Measurements from ENCODE around the gene CYP21A2.
"Not testable (repeated sequence)": the region's sequence is repeated elsewhere in the genome, so short reads cannot be mapped to it uniquely, and the experiment has no call there.

Gene CYP21A2

GRCh38 chr6:32035283-32036013 is 2.8 kb upstream of the CYP21A2 start:
- DNase-seq (ENCODE audit: low spot score): not testable (repeated sequence)

DNA sequence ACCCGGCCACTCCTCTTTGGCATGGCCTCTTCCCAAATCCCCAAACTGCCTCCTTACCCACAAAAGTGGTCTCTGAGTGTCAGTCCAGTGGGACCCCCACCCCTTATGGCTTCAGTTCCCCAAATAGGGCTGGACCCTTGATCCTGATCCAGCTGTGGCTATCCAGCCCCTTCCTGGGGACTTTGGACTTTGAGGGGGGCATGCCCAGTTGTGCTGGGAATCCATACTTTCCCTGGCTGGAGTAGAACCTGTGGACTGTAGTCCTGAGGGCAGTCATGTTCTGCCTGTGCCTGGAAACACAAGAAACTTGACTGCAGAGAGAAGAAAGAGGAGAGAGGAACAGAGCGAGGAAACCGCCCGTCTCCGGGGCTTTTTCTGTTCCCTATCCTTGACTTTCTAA is 1.1 kb upstream of the CYP21A2 start:
- DNase-seq (ENCODE audit: low spot score): not testable (repeated sequence)

GRCh38 chr6:32038878-32039277 is 663 bp downstream of the CYP21A2 start:
- DNase-seq (ENCODE audit: low spot score): not testable (repeated sequence)

- DNase-seq (ENCODE audit: low spot score): not testable (repeated sequence)
Measured at GRCh38 chr6:32039321-32040274, 1.4 kb downstream of the CYP21A2 start.

DNA sequence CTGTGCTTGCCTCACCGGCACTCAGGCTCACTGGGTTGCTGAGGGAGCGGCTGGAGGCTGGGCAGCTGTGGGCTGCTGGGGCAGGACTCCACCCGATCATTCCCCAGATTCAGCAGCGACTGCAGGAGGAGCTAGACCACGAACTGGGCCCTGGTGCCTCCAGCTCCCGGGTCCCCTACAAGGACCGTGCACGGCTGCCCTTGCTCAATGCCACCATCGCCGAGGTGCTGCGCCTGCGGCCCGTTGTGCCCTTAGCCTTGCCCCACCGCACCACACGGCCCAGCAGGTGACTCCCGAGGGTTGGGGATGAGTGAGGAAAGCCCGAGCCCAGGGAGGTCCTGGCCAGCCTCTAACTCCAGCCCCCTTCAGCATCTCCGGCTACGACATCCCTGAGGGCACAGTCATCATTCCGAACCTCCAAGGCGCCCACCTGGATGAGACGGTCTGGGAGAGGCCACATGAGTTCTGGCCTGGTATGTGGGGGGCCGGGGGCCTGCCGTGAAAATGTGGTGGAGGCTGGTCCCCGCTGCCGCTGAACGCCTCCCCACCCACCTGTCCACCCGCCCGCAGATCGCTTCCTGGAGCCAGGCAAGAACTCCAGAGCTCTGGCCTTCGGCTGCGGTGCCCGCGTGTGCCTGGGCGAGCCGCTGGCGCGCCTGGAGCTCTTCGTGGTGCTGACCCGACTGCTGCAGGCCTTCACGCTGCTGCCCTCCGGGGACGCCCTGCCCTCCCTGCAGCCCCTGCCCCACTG is 2.3 kb downstream of the CYP21A2 start:
- DNase-seq (ENCODE audit: low spot score): not testable (repeated sequence)

GRCh38 chr6:32041050-32041321 is 2.8 kb downstream of the CYP21A2 start:
- DNase-seq (ENCODE audit: low spot score): not testable (repeated sequence)

GRCh38 chr6:32041385-32041784 is 3.2 kb downstream of the CYP21A2 start:
- DNase-seq (ENCODE audit: low spot score): not testable (repeated sequence)

DNA sequence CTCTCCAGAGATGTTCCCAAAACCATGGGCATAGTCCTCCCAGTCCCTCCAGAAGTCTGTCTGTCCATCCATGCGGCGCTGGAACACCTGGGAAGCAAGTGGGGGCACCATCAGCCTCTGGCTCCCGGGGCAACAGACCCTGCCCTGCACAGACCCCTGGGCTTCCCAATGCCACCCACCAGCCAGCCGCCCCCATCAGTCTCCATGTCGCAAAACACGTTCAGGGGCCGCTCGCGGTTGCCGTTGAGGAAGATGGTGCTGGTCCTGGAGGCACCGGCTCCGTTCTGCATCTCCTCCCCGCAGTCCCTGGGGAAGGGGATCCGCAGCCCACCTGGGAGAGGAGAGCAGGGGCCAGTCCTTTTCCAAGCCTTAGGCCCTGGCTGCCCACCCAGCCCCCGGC is 4.1 kb downstream of the CYP21A2 start:
- not testable (repeated sequence) for DNase-seq (ENCODE audit: low spot score)

DNA sequence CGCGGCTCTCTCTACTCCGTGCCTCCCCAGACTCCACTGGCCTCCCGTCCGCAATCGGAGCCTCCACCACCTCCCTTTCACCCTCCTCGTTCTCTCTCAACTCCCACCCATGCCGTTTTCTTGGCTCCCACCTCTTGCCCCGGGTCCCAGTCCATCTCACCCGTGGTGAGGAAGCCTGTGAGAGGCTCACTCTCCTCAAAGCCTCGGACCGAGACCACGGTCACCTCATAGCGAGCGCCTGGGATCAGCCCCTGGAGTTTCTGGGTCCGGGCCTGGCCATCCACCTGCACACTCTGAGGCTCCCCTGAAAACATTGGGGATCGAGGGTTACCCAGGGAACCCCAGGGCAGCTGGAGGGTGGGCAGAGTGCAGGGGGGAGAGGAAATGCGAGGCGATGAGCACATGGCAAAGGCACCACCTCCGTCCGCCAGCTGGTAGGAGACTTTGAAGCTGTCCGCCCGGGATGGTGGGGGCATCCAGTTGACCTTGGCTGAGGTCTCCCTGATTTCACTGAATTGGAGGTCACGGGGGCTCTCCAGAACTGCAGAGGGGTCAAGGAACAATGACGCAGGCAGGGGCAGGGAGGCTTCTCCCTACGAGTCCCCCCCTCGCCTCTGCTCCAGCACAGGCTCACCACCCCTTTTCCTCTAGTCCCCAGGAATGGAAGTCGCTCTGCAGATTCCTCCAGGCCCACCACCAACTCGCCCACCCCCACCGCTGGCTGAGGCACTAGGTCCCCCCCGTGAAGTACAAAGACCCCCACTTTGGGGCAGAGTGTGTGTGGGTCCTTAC is 5.6 kb downstream of the CYP21A2 start:
- DNase-seq (ENCODE audit: low spot score): not testable (repeated sequence)

- DNase-seq (ENCODE audit: low spot score): not testable (repeated sequence)
Measured at GRCh38 chr6:32044916-32045315, 6.7 kb downstream of the CYP21A2 start.

- DNase-seq (ENCODE audit: low spot score): no peak
Measured at GRCh38 chr6:32045811-32046449, 7.7 kb downstream of the CYP21A2 start.

DNA sequence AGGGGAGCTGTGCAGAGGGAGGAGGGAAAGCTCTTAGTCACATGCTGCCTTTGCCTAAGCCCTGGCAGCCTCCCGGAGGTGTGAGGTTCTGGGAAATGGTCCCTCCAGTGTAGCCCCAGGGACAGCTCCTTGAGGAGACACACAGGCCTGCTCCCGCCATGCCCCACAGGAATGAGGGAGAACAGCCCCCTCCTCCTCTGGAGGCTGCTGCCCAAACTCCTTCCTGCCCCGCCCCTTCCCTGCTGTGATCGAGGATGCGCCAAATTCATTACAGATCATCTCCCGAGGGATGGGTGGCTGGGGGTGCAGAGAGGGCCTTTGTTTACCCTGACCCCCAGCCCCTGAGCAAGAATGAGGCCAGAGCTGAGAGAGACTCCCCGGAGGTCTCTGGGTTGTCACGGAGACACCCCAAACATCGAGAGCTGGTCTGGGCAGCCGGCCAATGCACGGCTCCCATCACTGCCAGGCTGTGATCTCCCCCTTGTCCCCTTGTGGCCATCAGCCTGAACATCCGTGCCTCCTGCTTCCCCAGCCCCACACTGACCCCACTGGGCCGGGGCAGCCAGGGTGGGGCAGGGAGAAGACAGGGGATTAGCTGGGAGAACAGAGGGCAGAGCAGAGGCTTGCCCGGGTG is 8.4 kb downstream of the CYP21A2 start:
- DNase-seq (ENCODE audit: low spot score): no peak

GRCh38 chr6:32047084-32047478 is 8.9 kb downstream of the CYP21A2 start:
- no peak for DNase-seq (ENCODE audit: low spot score)

- no peak for DNase-seq (ENCODE audit: low spot score)
Measured at GRCh38 chr6:32047539-32047854, 9.3 kb downstream of the CYP21A2 start.

DNA sequence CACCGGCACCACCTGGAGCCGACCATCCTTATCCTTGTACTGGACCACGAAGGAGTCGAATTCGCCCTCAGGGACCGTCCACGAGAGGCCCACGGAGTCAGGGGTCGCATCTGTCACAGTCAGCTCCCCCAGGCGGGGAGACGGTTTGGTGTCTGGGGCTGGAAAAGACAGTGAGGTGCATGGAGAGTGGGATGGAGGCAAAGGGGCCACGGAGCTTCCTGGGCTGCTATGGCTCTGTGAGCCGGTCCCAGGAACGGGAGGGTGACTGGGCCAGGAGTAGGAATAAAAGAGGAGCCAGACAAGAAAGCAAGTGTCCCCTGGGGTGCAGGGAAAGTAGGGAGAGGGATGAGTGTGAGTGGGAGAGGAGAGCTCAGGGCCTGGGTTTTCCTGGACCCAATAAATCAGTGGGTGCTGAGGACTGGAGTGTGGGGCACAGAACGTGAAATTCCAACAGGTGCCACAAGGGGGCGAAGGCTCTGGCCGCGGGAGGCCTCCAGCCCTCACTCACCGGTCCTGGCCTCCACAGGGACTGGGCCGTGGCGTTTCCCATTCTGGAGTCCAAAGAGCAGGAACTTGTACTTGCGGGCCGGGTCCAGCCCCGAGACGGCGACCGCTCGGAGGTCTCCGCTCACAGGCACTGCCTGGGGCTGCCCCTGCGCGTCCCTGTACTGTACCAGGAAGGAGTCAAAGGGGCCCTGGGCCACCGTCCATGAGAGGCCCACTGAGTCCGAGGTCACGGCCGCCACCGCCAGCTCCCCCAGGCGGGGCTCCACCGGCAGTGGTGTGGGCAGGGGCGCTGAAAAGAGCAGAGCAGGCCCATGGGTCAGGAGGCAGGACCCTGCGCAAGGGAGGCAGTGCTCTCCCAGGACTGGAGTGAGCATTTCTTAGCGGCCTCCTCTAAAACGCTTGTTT is 9.9 kb downstream of the CYP21A2 start:
- DNase-seq (ENCODE audit: low spot score): peak; percentile 18

- not testable (repeated sequence) for DNase-seq (ENCODE audit: low spot score)
Measured at GRCh38 chr6:32049149-32049548, 10.9 kb downstream of the CYP21A2 start.

GRCh38 chr6:32049736-32050135 is 11.5 kb downstream of the CYP21A2 start:
- DNase-seq (ENCODE audit: low spot score): not testable (repeated sequence)

DNA sequence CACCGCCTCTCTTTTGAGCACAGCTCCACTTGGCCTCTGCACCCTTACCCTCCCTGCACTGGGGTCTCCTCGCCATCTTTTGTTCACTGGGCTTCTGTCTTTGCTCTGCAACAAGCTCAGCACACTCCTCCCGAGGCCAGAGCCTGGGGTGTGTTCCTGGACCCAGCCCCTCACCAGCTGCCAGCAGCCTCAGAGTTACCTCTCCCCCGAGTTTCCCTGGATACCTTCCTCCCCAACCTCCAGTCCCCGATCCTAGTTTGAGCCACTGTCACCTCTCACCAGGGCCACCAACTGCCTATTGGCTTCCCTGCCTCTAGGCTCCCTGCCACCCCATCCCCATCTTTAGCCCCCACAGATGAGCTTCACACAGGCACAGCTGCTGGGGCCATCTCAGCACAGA is 12.3 kb downstream of the CYP21A2 start:
- no peak for DNase-seq (ENCODE audit: low spot score)

DNA sequence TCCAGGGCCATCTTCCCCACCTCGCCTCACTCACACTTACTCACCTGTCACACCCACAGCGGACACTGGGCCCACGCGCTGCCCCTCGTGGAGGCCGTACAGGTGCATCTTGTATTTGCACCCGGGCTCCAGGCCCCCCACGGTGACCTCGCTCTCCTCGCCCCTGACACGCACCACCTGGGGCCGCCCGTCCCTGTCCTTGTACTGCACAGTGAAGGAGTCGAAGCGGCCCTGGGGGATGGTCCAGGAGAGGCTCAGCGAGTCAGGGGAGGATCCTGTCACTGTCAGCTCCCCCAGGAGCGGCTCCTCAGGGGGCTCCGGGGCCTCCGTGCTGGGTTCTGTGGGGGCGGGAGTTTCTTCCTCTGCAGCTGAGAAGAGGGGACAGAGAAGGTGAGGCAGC is 14.4 kb downstream of the CYP21A2 start:
- DNase-seq (ENCODE audit: low spot score): not testable (repeated sequence)

GRCh38 chr6:32053314-32053713 is 15.1 kb downstream of the CYP21A2 start:
- not testable (repeated sequence) for DNase-seq (ENCODE audit: low spot score)
